ENCODE data around the gene CDK3. TPM values are rescaled to one million over a fixed set of nuclear protein-coding genes. Genes with fewer than 3 reads are reported as not detected.

The CDK3 gene
- polyA plus RNA-seq, 3 donors from 2014 or later = 1.0 to 1.1 TPM; not detected in 1

GRCh38 chr17:76048025-76048605 lies 47.5 kb downstream of the CDK3 start:
- Mint-ChIP-seq H3K4me1 (no peaks in the 10 kb centered on the region), H3K4me3 (no peak overlapping the region), H3K36me3 (peaks cover 33 to 54% (median 47%) of the 10 kb centered on the region in 3 donors)

GRCh38 chr17:76048711-76049110 lies 48.1 kb downstream of the CDK3 start:
- H3K27ac Mint-ChIP-seq = no peak overlapping the region
- no peaks in the 10 kb centered on the region for H3K4me1 Mint-ChIP-seq
- peaks cover 0 to 5% (median 3%) of the 10 kb centered on the region in 3 donors for H3K27me3 Mint-ChIP-seq (ENCODE audit: low read depth in 3 of 3)
- DNase-seq = no peak
- no peaks in the 10 kb centered on the region for H3K9me3 Mint-ChIP-seq
- peaks cover 29 to 53% (median 44%) of the 10 kb centered on the region in 3 donors for H3K36me3 Mint-ChIP-seq
- H3K4me3 Mint-ChIP-seq = no peak overlapping the region

More at GRCh38 chr17:76048025-76048605, 47.5 kb downstream of the CDK3 start:
- Mint-ChIP-seq H3K9me3 (no peaks in the 10 kb centered on the region), H3K27me3 (ENCODE audit: low read depth in 3 of 3) (peaks cover 0 to 6% (median 5%) of the 10 kb centered on the region in 3 donors), H3K27ac (peak overlapping the region in 2 of 6 donors; percentile 16 to 57)
- DNase-seq = no peak

- DNase-seq = no peak
- peaks cover 0 to 5% (median 3%) of the 10 kb centered on the region in 3 donors for H3K27me3 Mint-ChIP-seq (ENCODE audit: low read depth in 3 of 3)
- no peaks in the 10 kb centered on the region for H3K9me3 Mint-ChIP-seq
- no peak overlapping the region for H3K4me3 Mint-ChIP-seq
- no peak overlapping the region for H3K27ac Mint-ChIP-seq
- no peaks in the 10 kb centered on the region for H3K4me1 Mint-ChIP-seq
- H3K36me3 Mint-ChIP-seq = peaks cover 24 to 53% (median 43%) of the 10 kb centered on the region in 3 donors
Measured at GRCh38 chr17:76049239-76049638, 48.6 kb downstream of the CDK3 start.

GRCh38 chr17:76049836-76050537 lies 49.3 kb downstream of the CDK3 start:
- Mint-ChIP-seq H3K4me3 (no peak overlapping the region), H3K4me1 (no peaks in the 10 kb centered on the region), H3K27ac (peak overlapping the region in 2 of 6 donors; percentile 15 to 51), H3K9me3 (no peaks in the 10 kb centered on the region), H3K36me3 (peaks cover 21 to 46% (median 39%) of the 10 kb centered on the region in 3 donors), H3K27me3 (ENCODE audit: low read depth in 3 of 3) (peaks cover 0 to 5% (median 3%) of the 10 kb centered on the region in 3 donors)
- no peak for DNase-seq

GRCh38 chr17:76050538-76051467 lies 50.1 kb downstream of the CDK3 start:
- no peak overlapping the region for H3K4me3 Mint-ChIP-seq
- no peaks in the 10 kb centered on the region for H3K9me3 Mint-ChIP-seq
- no peaks in the 10 kb centered on the region for H3K4me1 Mint-ChIP-seq
- no peak for DNase-seq
- H3K27ac Mint-ChIP-seq = no peak overlapping the region
- H3K27me3 Mint-ChIP-seq (ENCODE audit: low read depth in 3 of 3) = peaks cover 0 to 5% (median 3%) of the 10 kb centered on the region in 3 donors
- H3K36me3 Mint-ChIP-seq = peaks cover 14 to 38% (median 32%) of the 10 kb centered on the region in 3 donors

GRCh38 chr17:76051561-76051960 lies 50.9 kb downstream of the CDK3 start:
- H3K4me3 Mint-ChIP-seq = no peak overlapping the region
- DNase-seq = no peak
- H3K27ac Mint-ChIP-seq = no peak overlapping the region
- no peaks in the 10 kb centered on the region for H3K4me1 Mint-ChIP-seq
- no peaks in the 10 kb centered on the region for H3K9me3 Mint-ChIP-seq
- H3K27me3 Mint-ChIP-seq (ENCODE audit: low read depth in 3 of 3) = peaks cover 0 to 6% (median 3%) of the 10 kb centered on the region in 3 donors
- peaks cover 12 to 43% (median 35%) of the 10 kb centered on the region in 3 donors for H3K36me3 Mint-ChIP-seq

GRCh38 chr17:76053246-76054111 lies 52.8 kb downstream of the CDK3 start:
- Mint-ChIP-seq H3K27ac (peak overlapping the region in 1 of 6 donors; percentile 45), H3K4me1 (no peaks in the 10 kb centered on the region), H3K4me3 (no peak overlapping the region), H3K36me3 (peaks cover 16 to 47% (median 36%) of the 10 kb centered on the region in 3 donors), H3K9me3 (no peaks in the 10 kb centered on the region), H3K27me3 (ENCODE audit: low read depth in 3 of 3) (peaks cover 0 to 6% (median 3%) of the 10 kb centered on the region in 3 donors)
- DNase-seq = no peak

GRCh38 chr17:76054112-76054476 lies 53.4 kb downstream of the CDK3 start:
- no peak overlapping the region for H3K4me3 Mint-ChIP-seq
- peak overlapping the region in 1 of 6 donors; percentile 31 for H3K27ac Mint-ChIP-seq
- peaks cover 16 to 48% (median 37%) of the 10 kb centered on the region in 3 donors for H3K36me3 Mint-ChIP-seq
- H3K27me3 Mint-ChIP-seq (ENCODE audit: low read depth in 3 of 3) = peaks cover 0 to 6% (median 3%) of the 10 kb centered on the region in 3 donors
- no peak for DNase-seq
- H3K4me1 Mint-ChIP-seq = no peaks in the 10 kb centered on the region
- no peaks in the 10 kb centered on the region for H3K9me3 Mint-ChIP-seq

Other genes with a start within 250 kb of the CDK3 start
- 10 to 100 TPM; 25.1 to 86.7 (median 30.7) TPM for gene GALK1, start 235.7 kb upstream of the CDK3 start, polyA plus RNA-seq
- gene UNK, start 216.0 kb upstream of the CDK3 start, polyA plus RNA-seq = 10 to 100 TPM; 26.0 to 48.4 (median 34.4) TPM
- gene UNC13D, start 156.5 kb upstream of the CDK3 start, polyA plus RNA-seq = 100 to 1,000 TPM in 1 of 3 donors, 10 to 100 TPM in 2; 53.1 to 124 (median 57.5) TPM
- 10 to 100 TPM; 51.2 to 85.8 (median 69.1) TPM for gene WBP2, start 145.5 kb upstream of the CDK3 start, polyA plus RNA-seq
- 1 to 10 TPM; 3.2 to 4.0 (median 3.9) TPM for gene TRIM47, start 122.3 kb upstream of the CDK3 start, polyA plus RNA-seq
- 10 to 100 TPM in 2 of 3 donors, 1 to 10 TPM in 1; 5.4 to 27.1 (median 18.7) TPM for gene TRIM65, start 103.9 kb upstream of the CDK3 start, polyA plus RNA-seq
- 10 to 100 TPM; 55.9 to 67.5 (median 64.0) TPM for gene MRPL38, start 96.0 kb upstream of the CDK3 start, polyA plus RNA-seq
- gene FBF1, start 59.8 kb upstream of the CDK3 start, polyA plus RNA-seq = 1 to 10 TPM in 2 of 3 donors, not detected in 1; 1.6 to 7.6 TPM
- 10 to 100 TPM; 16.1 to 23.9 (median 19.1) TPM for gene ACOX1, start 21.7 kb upstream of the CDK3 start, polyA plus RNA-seq
- 10 to 100 TPM; 40.2 to 53.0 (median 43.7) TPM for gene TEN1, start 21.6 kb upstream of the CDK3 start, polyA plus RNA-seq
- not detected for gene EVPL, start 26.5 kb downstream of the CDK3 start, polyA plus RNA-seq
- gene SRP68, start 71.7 kb downstream of the CDK3 start, polyA plus RNA-seq = 10 to 100 TPM; 30.1 to 62.6 (median 61.0) TPM
- gene GALR2, start 73.9 kb downstream of the CDK3 start, polyA plus RNA-seq = under 1 TPM in 1 of 3 donors, not detected in 2; 0.18 TPM
- gene ZACN, start 78.3 kb downstream of the CDK3 start, polyA plus RNA-seq = under 1 TPM in 2 of 3 donors, not detected in 1; 0.59 to 0.60 TPM
- 10 to 100 TPM; 37.2 to 78.9 (median 56.9) TPM for gene EXOC7, start 102.9 kb downstream of the CDK3 start, polyA plus RNA-seq
- gene FOXJ1, start 140.4 kb downstream of the CDK3 start, polyA plus RNA-seq = not detected
- 1 to 10 TPM in 2 of 3 donors, under 1 TPM in 1; 0.69 to 3.0 (median 1.2) TPM for gene RNF157, start 239.6 kb downstream of the CDK3 start, polyA plus RNA-seq